Stimulated activated CD8-positive, alpha-beta memory T cell treated with anti-CD3 and anti-CD28 coated beads, Interleukin-15, amount 100 ng/mL, for 4 hours (primary cell): ENCODE data around the gene CDO1.
"Not testable (repeated sequence)": the region's sequence is repeated elsewhere in the genome, so short reads cannot be mapped to it uniquely, and the experiment has no call there.

Experiments
- DNase-seq, 2 donors: peaks; one replicate each; pipeline ENCODE4 v3.0.0-alpha.2; 2020; ENCODE audit warnings: low read depth in 2 of 2

CDO1 gene

GRCh38 chr5:115829913-115830312 is 13.5 kb upstream of the CDO1 start:
- no peak for DNase-seq

- no peak for DNase-seq
Measured at GRCh38 chr5:115825948-115826347, 9.5 kb upstream of the CDO1 start.

- DNase-seq, result not testable (repeated sequence)
Measured at GRCh38 chr5:115824983-115825382, 8.5 kb upstream of the CDO1 start.

- no peak for DNase-seq
Measured at GRCh38 chr5:115820846-115821245, 4.4 kb upstream of the CDO1 start.

- DNase-seq, result no peak
Measured at GRCh38 chr5:115818821-115819220, 2.4 kb upstream of the CDO1 start.

- no peak for DNase-seq
Measured at GRCh38 chr5:115817386-115817785, 927 bp upstream of the CDO1 start.

- DNase-seq, result no peak
Measured at GRCh38 chr5:115815693-115816225, 700 bp downstream of the CDO1 start.

GRCh38 chr5:115815006-115815692 is 1.3 kb downstream of the CDO1 start:
- DNase-seq, result no peak

- no peak for DNase-seq
Measured at GRCh38 chr5:115813719-115814118, 2.7 kb downstream of the CDO1 start.

GRCh38 chr5:115812372-115812771 is 4.1 kb downstream of the CDO1 start:
- DNase-seq, result no peak

GRCh38 chr5:115811406-115811805 is 5.1 kb downstream of the CDO1 start:
- DNase-seq, result no peak

GRCh38 chr5:115810761-115811160 is 5.7 kb downstream of the CDO1 start:
- no peak for DNase-seq

- no peak for DNase-seq
Measured at GRCh38 chr5:115809946-115810345, 6.5 kb downstream of the CDO1 start.

- not testable (repeated sequence) for DNase-seq
Measured at GRCh38 chr5:115808066-115808465, 8.4 kb downstream of the CDO1 start.

- DNase-seq, result no peak
Measured at GRCh38 chr5:115807654-115808052, 8.8 kb downstream of the CDO1 start.

- DNase-seq, result no peak
Measured at GRCh38 chr5:115806986-115807653, 9.3 kb downstream of the CDO1 start.

GRCh38 chr5:115801984-115802383 is 14.5 kb downstream of the CDO1 start:
- DNase-seq, result no peak

- no peak for DNase-seq
Measured at GRCh38 chr5:115801152-115801551, 15.3 kb downstream of the CDO1 start.

- no peak for DNase-seq
Measured at GRCh38 chr5:115800108-115800507, 16.4 kb downstream of the CDO1 start.

- no peak for DNase-seq
Measured at GRCh38 chr5:115798252-115798651, 18.2 kb downstream of the CDO1 start.

GRCh38 chr5:115796656-115797055 is 19.8 kb downstream of the CDO1 start:
- DNase-seq, result no peak

GRCh38 chr5:115795700-115796099 is 20.8 kb downstream of the CDO1 start:
- DNase-seq, result no peak

- no peak for DNase-seq
Measured at GRCh38 chr5:115788440-115788839, 28.0 kb downstream of the CDO1 start.
